ENCODE data around the gene SFSWAP.

DNA sequence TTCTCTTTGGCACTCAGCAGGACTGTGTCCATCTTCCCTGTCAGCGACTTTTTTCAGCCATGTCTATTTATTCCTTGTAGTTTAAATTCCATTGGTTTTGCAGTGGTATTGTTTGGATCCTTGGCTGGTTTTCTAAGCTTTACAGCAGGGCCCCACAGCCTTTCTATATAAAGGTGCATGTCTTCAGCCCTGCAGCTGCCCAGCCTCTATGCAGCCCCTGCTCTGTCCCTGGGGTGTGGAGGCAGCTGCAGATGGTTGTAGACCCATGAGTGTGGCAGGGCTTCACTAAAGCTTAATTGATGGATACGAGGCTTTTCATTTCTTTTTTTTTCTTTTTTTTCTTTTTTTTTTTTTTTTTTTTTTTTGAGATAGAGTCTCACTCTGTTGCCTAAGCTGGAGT lies 29.7 kb downstream of the SFSWAP start:
- TF ChIP-seq, protein P1, sequence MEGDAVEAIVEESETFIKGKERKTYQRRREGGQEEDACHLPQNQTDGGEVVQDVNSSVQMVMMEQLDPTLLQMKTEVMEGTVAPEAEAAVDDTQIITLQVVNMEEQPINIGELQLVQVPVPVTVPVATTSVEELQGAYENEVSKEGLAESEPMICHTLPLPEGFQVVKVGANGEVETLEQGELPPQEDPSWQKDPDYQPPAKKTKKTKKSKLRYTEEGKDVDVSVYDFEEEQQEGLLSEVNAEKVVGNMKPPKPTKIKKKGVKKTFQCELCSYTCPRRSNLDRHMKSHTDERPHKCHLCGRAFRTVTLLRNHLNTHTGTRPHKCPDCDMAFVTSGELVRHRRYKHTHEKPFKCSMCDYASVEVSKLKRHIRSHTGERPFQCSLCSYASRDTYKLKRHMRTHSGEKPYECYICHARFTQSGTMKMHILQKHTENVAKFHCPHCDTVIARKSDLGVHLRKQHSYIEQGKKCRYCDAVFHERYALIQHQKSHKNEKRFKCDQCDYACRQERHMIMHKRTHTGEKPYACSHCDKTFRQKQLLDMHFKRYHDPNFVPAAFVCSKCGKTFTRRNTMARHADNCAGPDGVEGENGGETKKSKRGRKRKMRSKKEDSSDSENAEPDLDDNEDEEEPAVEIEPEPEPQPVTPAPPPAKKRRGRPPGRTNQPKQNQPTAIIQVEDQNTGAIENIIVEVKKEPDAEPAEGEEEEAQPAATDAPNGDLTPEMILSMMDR (IDR thresholded peaks at IDR 0.05; ENCODE audit: poor library complexity), result no peak
- TF ChIP-seq EZH2 (IDR thresholded peaks at IDR 0.05; ENCODE audit: borderline replicate concordance), result no peak

Measured in hepatocyte (in vitro differentiated cells).